ENCODE measurements around the gene OXCT1. TPM values are rescaled to one million over a fixed set of nuclear protein-coding genes. Genes with fewer than 3 reads are reported as not detected.
A peak's percentile ranks its signal among the peaks of the same experiment; 100 is the strongest.

OXCT1 gene
- total RNA-seq, 1 donor from 2014 or later: 27.4 TPM

GRCh38 chr5:41863871-41864486 is 6.2 kb downstream of the OXCT1 start:
- ChIA-PET POLR2A (interaction anchor here (1.0 kb wide), 1 partner anchor 61 kb away, joined by 3 read pairs; the partner anchor contains the start of gene FBXO4), CTCF (interaction anchor here (1.4 kb wide), 1 partner anchor 193 kb away, joined by 6 read pairs; no protein-coding TSS in a partner anchor)
- H3K9me3 Mint-ChIP-seq: no peaks in the 10 kb centered on the region
- no peaks in the 10 kb centered on the region for H3K27me3 Mint-ChIP-seq
- ATAC-seq (ENCODE audit: low read depth) (no peak), DNase-seq (no peak)
- peaks cover 31% of the 10 kb centered on the region for H3K4me1 Mint-ChIP-seq
- intact Hi-C loops (cut with micrococcal nuclease): no loop called here
- H3K36me3 Mint-ChIP-seq (ENCODE audit: low read depth): peaks cover 30% of the 10 kb centered on the region
- no peak for TF ChIP-seq CTCF (IDR thresholded peaks at IDR 0.05)
- no peak overlapping the region for H3K27ac Mint-ChIP-seq
- no peak overlapping the region for H3K4me3 Mint-ChIP-seq

GRCh38 chr5:41858890-41859289 is 11.3 kb downstream of the OXCT1 start:
- peak overlapping the region; percentile 6 for H3K27ac Mint-ChIP-seq
- H3K27me3 Mint-ChIP-seq: no peaks in the 10 kb centered on the region
- DNase-seq: no peak
- CTCF ChIA-PET: interaction anchor here (1.8 to 9.2 kb wide), 3 partner anchors 46 to 199 kb away, joined by 5 to 302 read pairs (median 7); partner anchors contain the start of gene RIMOC1
- peaks cover 44% of the 10 kb centered on the region for H3K36me3 Mint-ChIP-seq (ENCODE audit: low read depth)
- no peak overlapping the region for H3K4me3 Mint-ChIP-seq
- peaks cover 6% of the 10 kb centered on the region for H3K4me1 Mint-ChIP-seq
- POLR2A ChIA-PET: no interaction called here
- no peak for ATAC-seq (ENCODE audit: low read depth)
- intact Hi-C loops (cut with micrococcal nuclease): loop anchor here (5.0 kb wide), 1 partner anchor 798 kb away; no protein-coding TSS in a partner anchor
- no peak for TF ChIP-seq CTCF (IDR thresholded peaks at IDR 0.05)
- no peaks in the 10 kb centered on the region for H3K9me3 Mint-ChIP-seq

- ATAC-seq (ENCODE audit: low read depth) (no peak), DNase-seq (no peak)
- H3K27ac Mint-ChIP-seq: no peak overlapping the region
- CTCF ChIA-PET: interaction anchor here (1.8 to 9.2 kb wide), 5 partner anchors 47 to 1032 kb away, joined by 5 to 302 read pairs (median 9); partner anchors contain the start of gene RIMOC1
- H3K4me1 Mint-ChIP-seq: no peaks in the 10 kb centered on the region
- H3K9me3 Mint-ChIP-seq: no peaks in the 10 kb centered on the region
- POLR2A ChIA-PET: interaction anchor here (1.0 kb wide), 1 partner anchor 67 kb away, joined by 3 read pairs; the partner anchor contains the start of gene FBXO4
- TF ChIP-seq CTCF (IDR thresholded peaks at IDR 0.05): no peak
- intact Hi-C loops (cut with micrococcal nuclease): loop anchor here (5.0 kb wide), 1 partner anchor 799 kb away; no protein-coding TSS in a partner anchor
- H3K27me3 Mint-ChIP-seq: no peaks in the 10 kb centered on the region
- no peak overlapping the region for H3K4me3 Mint-ChIP-seq
- H3K36me3 Mint-ChIP-seq (ENCODE audit: low read depth): peaks cover 47% of the 10 kb centered on the region
Observed at GRCh38 chr5:41857989-41858388, 12.2 kb downstream of the OXCT1 start.

GRCh38 chr5:41856644-41857491 is 13.4 kb downstream of the OXCT1 start:
- peaks cover 54% of the 10 kb centered on the region for H3K36me3 Mint-ChIP-seq (ENCODE audit: low read depth)
- ChIA-PET POLR2A (interaction anchor here (1.3 kb wide), 1 partner anchor 47 kb away, joined by 5 read pairs; the partner anchor contains the start of gene RIMOC1), CTCF (interaction anchor here (0.6 to 9.2 kb wide), 26 partner anchors 9 to 1033 kb away, joined by 3 to 302 read pairs (median 4); partner anchors contain the start of genes FBXO4, OXCT1 and RIMOC1)
- TF ChIP-seq CTCF (IDR thresholded peaks at IDR 0.05): no peak
- DNase-seq: peak; percentile 14
- no peaks in the 10 kb centered on the region for H3K4me1 Mint-ChIP-seq
- H3K4me3 Mint-ChIP-seq: no peak overlapping the region
- H3K27me3 Mint-ChIP-seq: no peaks in the 10 kb centered on the region
- ATAC-seq (ENCODE audit: low read depth): peak; percentile 78
- H3K9me3 Mint-ChIP-seq: no peaks in the 10 kb centered on the region
- intact Hi-C loops (cut with micrococcal nuclease): loop anchor here (1.0 to 5.0 kb wide), 8 partner anchors 47 to 1032 kb away; partner anchors contain the start of genes FBXO4 and RIMOC1
- no peak overlapping the region for H3K27ac Mint-ChIP-seq
